Cardiac muscle cell (in vitro differentiated cells and primary cell): ENCODE results near the gene NOP16. TPM values are rescaled to one million over a fixed set of nuclear protein-coding genes. Genes with fewer than 3 reads are reported as not detected.
A peak's percentile ranks its signal among the peaks of the same experiment; 100 is the strongest.

Source experiments
- DNase-seq, 2 donors: peaks; one replicate each; pipeline versions ENCODE4 v3.0.0 to v3.0.0-alpha.2; 2010 to 2017; ENCODE audit warnings: low read depth in 1 of 2, low spot score in 1 of 2
- H3K27ac ChIP-seq: fragments of 200-600 bp; sonication (generic); 2 replicates; pipeline ENCODE4 v1.5.1; 2016
- H3K27me3 ChIP-seq: fragments of 200-600 bp; sonication (generic); 2 replicates; pipeline ENCODE4 v1.6.0; 2016; ENCODE audit warnings: control low read depth
- H3K36me3 ChIP-seq: fragments of 200-600 bp; sonication (generic); 2 replicates; pipeline ENCODE4 v1.5.1; 2016; ENCODE audit warnings: control low read depth
- H3K4me1 ChIP-seq: fragments of 200-600 bp; sonication (generic); 2 replicates; pipeline ENCODE4 v1.8.1; 2017; ENCODE audit warnings: low read depth, mild to moderate bottlenecking, mixed run types
- H3K4me3 ChIP-seq: fragments of 200-600 bp; sonication (generic); 2 replicates; pipeline ENCODE4 v1.5.1; 2016; ENCODE audit warnings: mild to moderate bottlenecking
- H3K9me3 ChIP-seq: fragments of 200-600 bp; sonication (generic); 2 replicates; pipeline ENCODE4 v1.5.1; 2017; ENCODE audit warnings: low read depth, mild to moderate bottlenecking, control low read depth
- polyA plus RNA-seq: library from polyadenylated mRNA; unstranded; fragments of >200 nt; fragmentation: Nextera tagmentation; extraction: Ambion mirVana; gene quantifications from 2 replicates; pipeline ENCODE4 v1.2.1, GENCODE V29; 2016
- total RNA-seq: library from RNA; depleted of rRNA; stranded (reverse); fragments of >200 nt; gene quantifications from 2 replicates; pipeline ENCODE4 v1.2.3, GENCODE V29; 2016
- TF ChIP-seq, protein P1 (sequence below): IDR thresholded peaks from 2 replicates; pipeline ENCODE4 v1.5.1; 2012; ENCODE audit warnings: low read depth, mild to moderate bottlenecking, low read length

Gene NOP16
- total and polyA plus RNA-seq, 2 experiments from 2014 or later: 18.0 to 52.0 TPM

DNA sequence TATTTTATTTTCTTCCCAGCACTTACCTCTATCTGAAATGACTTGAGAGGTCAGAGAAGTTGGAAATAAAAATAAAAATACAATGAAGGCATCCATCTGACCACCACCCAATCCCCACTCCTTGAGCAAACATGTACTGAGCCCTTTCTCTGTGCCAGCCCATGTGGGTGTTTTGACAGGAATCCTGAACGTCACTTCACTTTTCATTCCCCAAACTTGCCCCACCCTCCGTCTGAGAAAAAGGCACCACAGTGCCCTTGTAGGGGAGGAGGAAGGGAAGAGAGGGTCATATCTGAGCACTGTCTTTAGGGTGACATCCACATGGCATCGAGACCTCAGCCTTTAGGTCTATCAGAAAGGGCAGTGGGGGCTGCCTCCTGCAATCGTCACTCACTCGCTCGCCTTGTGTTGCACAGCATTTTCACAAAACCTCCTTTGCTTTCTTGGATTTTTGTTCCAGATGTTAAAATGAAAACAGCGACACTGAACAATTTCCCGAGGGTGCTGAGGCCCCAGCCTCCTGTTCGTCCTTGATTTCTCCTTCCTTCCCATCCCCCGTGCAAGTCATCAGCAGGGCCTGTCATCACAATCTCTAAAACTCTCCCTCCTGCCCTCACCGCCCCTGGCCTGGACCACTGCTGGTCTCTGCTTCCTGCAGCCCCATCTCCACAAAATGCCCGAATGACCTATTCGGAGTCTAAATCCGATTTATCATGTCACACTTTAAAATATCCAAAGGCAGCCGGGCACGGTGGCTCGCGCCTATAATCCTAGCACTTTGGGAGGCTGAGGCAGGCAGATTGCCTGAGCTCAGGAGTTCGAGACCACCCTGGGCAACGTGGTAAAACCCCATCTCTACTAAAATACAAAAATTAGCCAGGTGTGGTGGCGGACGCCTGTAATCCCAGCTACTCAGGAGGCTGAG lies 13.1 kb upstream of the NOP16 start:
- TF ChIP-seq, protein P1, sequence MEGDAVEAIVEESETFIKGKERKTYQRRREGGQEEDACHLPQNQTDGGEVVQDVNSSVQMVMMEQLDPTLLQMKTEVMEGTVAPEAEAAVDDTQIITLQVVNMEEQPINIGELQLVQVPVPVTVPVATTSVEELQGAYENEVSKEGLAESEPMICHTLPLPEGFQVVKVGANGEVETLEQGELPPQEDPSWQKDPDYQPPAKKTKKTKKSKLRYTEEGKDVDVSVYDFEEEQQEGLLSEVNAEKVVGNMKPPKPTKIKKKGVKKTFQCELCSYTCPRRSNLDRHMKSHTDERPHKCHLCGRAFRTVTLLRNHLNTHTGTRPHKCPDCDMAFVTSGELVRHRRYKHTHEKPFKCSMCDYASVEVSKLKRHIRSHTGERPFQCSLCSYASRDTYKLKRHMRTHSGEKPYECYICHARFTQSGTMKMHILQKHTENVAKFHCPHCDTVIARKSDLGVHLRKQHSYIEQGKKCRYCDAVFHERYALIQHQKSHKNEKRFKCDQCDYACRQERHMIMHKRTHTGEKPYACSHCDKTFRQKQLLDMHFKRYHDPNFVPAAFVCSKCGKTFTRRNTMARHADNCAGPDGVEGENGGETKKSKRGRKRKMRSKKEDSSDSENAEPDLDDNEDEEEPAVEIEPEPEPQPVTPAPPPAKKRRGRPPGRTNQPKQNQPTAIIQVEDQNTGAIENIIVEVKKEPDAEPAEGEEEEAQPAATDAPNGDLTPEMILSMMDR: no peak
- Histone ChIP-seq H3K27me3 (no peaks in the 10 kb centered on the region), H3K4me3 (no peak overlapping the region), H3K4me1 (peaks cover 12% of the 10 kb centered on the region), H3K36me3 (no peaks in the 10 kb centered on the region), H3K27ac (peak overlapping the region; percentile 53), H3K9me3 (no peaks in the 10 kb centered on the region)
- DNase-seq: no peak

DNA sequence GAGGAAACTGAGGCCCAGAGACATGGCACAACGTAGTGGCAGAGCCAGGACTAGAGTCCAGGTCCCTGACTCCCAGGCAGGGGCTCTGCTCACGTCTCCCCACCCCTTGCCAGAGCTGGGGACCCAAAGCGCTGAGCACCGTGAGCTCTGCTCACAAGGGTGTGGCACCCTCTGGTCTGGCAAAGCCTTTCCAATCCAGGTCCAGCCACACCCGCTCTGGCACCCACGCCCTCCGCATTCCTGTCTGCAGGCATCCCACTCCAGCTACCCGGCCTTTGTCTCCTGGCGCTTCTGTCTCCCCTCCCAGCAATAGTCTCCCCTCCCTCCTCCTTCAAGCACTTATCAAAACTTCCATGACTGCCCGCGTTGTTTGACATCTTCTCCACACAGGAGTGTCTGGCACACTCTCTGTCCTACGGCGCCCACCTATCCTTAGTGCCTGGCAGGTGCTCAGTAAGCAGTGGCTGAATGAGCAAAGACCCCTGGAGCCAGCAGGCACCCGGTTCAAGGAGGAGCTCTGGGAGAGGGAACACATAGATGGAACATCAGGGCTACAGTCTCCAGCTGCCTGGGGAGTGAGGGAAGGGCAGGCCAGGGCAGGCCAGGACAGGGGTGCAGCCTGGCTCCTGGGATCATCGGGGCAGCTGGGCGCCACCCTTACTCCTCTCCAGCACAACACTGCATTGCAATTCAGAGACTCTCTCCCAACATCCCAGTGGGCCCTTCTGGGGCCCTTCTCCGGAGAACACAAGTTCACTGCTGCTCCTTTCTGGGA lies 12.2 kb upstream of the NOP16 start:
- DNase-seq: no peak
- Histone ChIP-seq H3K9me3 (no peaks in the 10 kb centered on the region), H3K27me3 (no peaks in the 10 kb centered on the region), H3K4me1 (peaks cover 18% of the 10 kb centered on the region), H3K36me3 (no peaks in the 10 kb centered on the region), H3K4me3 (no peak overlapping the region), H3K27ac (peak overlapping the region; percentile 53)
- TF ChIP-seq, protein P1: no peak

DNA sequence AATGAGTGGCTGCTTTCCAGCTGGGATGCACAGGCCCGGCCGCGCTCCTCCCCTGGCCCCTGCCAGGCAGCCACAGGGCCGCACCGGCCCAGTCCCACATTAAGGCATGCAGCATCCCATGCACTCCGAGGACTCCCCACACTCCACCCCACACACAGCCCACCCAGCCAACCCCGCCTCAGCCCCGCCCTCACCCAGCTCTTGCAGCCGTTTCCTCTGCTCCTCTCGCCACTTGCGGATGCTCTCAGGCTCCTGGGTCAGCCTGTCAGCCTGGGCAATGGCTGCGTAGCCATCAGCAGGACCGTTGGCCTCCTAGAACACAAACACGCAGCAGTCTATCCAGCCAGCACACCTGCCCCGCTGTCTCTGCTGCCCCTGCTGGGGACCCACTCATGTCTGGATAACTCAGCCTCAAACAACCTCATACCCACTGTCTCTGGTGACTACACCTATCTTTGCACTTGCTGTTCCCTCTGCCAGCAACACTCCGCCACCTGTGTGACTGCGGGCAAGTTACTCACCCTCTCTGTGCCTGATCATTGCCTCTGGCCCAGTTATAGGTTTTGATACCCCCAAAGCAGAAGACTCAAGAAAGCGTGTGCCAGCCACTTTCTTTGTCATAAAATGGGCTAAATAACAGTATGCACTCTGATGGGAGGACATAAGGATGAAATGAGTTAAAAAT lies 9.5 kb upstream of the NOP16 start:
- Histone ChIP-seq H3K9me3 (no peaks in the 10 kb centered on the region), H3K27ac (no peak overlapping the region), H3K4me3 (no peak overlapping the region), H3K27me3 (no peaks in the 10 kb centered on the region), H3K4me1 (peaks cover 28% of the 10 kb centered on the region), H3K36me3 (no peaks in the 10 kb centered on the region)
- no peak for DNase-seq
- TF ChIP-seq, protein P1: no peak

DNA sequence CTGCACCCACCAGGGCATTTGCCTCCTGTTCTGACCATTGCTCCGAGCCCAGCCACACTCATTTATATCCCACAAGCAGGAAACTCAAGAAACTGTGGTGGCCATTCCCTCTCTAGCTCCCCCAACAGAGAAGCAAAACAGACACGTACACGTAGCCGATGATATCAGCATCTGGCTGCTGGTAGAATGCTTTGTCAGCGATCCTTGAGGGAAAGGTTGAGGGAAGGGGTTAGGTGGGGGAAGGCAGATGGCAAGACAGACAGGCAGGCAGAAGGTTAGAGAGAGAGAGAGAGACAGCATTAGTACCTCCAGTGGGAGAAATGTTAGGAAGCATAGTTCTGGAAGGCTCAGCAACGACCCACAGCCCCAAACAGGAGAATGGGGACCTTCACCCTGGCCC lies 7.9 kb upstream of the NOP16 start:
- peak in 1 of 2 donors; percentile 23 for DNase-seq
- Histone ChIP-seq H3K27ac (peak overlapping the region; percentile 82), H3K4me1 (peaks cover 21% of the 10 kb centered on the region), H3K9me3 (no peaks in the 10 kb centered on the region), H3K4me3 (no peak overlapping the region), H3K27me3 (no peaks in the 10 kb centered on the region), H3K36me3 (no peaks in the 10 kb centered on the region)
- TF ChIP-seq, protein P1: no peak

DNA sequence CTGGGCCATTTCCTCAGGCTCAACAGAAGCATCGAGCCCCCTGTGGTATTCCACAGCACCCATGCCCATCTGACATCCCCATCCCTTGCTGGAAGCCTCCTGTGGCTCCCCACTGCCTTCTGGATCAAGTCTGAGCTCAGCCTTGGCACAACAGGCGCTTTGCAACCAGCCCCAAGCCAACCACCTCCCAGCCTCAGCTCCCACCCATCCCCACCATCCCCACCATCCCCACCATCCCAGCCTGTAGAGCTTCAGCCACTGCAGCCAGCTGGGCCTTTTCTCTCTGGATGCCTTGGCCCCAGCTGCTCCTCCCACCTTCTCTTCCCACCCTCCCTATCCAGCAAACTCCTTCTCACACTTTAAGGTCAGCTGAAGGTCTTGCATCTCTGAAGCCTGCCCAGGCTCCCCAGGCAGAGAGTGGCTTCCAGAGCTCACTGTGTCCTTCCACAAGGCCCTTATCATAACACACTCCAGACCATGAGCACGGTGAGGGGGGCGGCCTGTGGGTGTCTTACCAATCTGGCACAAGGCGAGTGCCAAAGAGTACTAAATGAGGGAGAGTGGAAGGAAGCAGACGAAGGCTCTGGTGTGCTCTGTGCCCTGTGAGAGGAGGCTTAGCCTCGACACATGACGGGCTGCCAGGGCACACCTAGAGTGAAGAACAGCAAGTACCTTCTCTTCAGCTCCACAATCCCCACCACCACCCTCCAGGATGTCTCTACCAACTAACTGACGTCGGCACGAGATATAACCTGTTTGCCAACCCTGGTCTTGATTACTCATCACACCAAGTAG lies 6.7 kb upstream of the NOP16 start:
- Histone ChIP-seq H3K27ac (peak overlapping the region; percentile 82), H3K4me1 (peaks cover 18% of the 10 kb centered on the region), H3K4me3 (no peak overlapping the region), H3K9me3 (no peaks in the 10 kb centered on the region), H3K27me3 (no peaks in the 10 kb centered on the region), H3K36me3 (no peaks in the 10 kb centered on the region)
- peak; percentile 29 to 80 for DNase-seq
- TF ChIP-seq, protein P1: no peak
